ENCODE data around the gene TIAM2.

Gene TIAM2

DNA sequence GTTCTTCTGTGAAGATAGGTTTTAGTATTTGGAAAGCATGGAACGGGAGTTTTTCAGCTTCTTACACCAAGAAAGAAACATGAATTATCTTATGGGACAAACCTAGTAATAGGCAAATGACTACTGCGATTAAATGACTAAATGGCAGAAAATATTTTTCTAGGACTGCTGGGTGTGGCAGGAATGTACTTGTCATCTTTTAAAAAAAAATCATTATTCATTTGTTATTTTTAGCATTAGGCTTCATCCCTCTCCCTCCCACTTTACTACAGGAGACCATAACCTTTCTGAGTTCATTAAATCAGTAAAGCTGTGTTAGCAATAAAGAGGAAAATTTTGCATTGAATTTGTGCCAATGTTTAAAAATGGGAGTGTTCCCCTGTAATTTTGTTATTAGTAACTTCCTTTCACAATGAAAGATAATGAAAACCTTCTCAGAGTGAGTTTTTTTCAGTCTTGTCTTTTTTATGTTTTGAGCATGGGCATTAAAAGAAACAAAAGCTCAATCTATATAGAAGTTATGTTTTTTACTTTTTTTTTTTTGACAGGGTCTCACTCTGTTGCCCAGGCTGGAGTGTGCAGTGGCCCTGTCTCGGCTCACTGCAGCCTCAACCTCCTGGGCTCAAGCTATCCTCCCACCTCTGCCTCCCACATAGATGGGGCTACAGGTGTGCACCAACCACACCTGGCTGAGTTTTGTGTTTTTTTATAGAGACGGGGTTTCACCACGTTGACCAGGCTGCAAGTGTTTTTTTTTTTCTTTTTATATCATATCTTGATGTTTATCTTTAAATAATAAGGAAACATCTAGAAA is 163.1 kb downstream of the TIAM2 start:
- DNase-seq (ENCODE audit: low spot score): no peak
- peaks cover 23% of the 10 kb centered on the region for H3K36me3 Mint-ChIP-seq (ENCODE audit: low read depth)
- peak overlapping the region; percentile 18 for H3K4me3 Mint-ChIP-seq
- H3K4me1 Mint-ChIP-seq (ENCODE audit: low read depth): peaks cover 70% of the 10 kb centered on the region
- H3K9me3 Mint-ChIP-seq: peaks cover 19% of the 10 kb centered on the region
- H3K27ac Mint-ChIP-seq: peak overlapping the region; percentile 39
- H3K27me3 Mint-ChIP-seq (ENCODE audit: low read depth): no peaks in the 10 kb centered on the region

DNA sequence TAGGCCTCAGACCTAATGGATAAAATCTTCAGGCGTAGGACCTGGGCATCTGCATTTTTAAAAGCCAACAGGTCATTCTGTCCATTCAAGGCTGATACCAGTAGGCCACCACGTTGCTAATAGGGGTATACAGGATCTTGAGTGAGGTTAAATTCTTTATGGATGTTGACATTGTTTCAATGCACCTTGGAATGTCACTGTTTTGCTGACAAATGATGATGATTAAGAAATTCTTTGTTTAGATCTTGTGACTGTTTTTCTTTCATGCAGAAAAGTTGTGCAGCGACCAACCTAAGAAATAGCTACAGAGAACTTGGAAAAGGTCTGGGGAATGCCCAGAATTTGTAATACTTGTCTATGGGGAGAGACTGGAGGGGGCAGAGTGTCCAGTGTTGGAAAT is 167.6 kb downstream of the TIAM2 start:
- Mint-ChIP-seq H3K27ac (peak overlapping the region; percentile 50), H3K27me3 (ENCODE audit: low read depth) (no peaks in the 10 kb centered on the region), H3K9me3 (peaks cover 19% of the 10 kb centered on the region), H3K4me1 (ENCODE audit: low read depth) (peaks cover 58% of the 10 kb centered on the region), H3K4me3 (no peak overlapping the region), H3K36me3 (ENCODE audit: low read depth) (peaks cover 26% of the 10 kb centered on the region)
- DNase-seq (ENCODE audit: low spot score): no peak

GRCh38 chr6:155163601-155164000 is 168.5 kb downstream of the TIAM2 start:
- Mint-ChIP-seq H3K27me3 (ENCODE audit: low read depth) (no peaks in the 10 kb centered on the region), H3K4me3 (no peak overlapping the region), H3K36me3 (ENCODE audit: low read depth) (peaks cover 26% of the 10 kb centered on the region), H3K4me1 (ENCODE audit: low read depth) (peaks cover 49% of the 10 kb centered on the region), H3K27ac (no peak overlapping the region), H3K9me3 (peaks cover 19% of the 10 kb centered on the region)
- no peak for DNase-seq (ENCODE audit: low spot score)

DNA sequence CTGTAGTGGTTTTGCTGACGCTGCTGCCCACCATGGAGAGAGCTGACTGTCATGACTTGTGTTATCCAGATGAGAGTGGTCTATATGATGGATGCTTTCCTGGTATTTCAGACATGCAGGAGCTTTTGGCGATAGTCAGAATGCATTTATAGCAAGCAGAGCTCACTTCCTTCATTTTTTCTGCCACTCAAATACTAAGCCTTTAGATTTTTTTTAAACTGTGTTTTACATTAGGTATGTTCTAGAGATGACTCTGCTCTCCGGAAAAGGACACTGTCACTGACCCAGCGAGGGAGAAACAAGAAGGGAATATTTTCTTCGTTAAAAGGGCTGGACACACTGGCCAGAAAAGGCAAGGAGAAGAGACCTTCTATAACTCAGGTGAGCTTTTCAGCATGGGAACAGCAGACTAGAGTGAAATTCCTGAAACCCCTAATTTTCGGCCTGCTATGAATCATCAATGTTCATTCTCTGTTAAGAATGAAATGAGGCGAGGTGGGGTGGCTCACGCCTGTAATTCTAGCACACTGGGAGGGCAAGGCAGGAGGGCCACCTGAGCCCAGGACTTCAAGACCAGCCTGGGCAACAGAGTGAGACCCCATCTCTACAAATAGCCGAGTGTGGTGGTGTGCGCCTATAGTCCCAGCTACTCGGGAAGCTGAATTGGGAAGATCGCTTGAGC is 170.1 kb downstream of the TIAM2 start:
- Mint-ChIP-seq H3K36me3 (ENCODE audit: low read depth) (peaks cover 28% of the 10 kb centered on the region), H3K27me3 (ENCODE audit: low read depth) (no peaks in the 10 kb centered on the region), H3K9me3 (peaks cover 12% of the 10 kb centered on the region), H3K4me3 (no peak overlapping the region), H3K4me1 (ENCODE audit: low read depth) (peaks cover 36% of the 10 kb centered on the region), H3K27ac (no peak overlapping the region)
- DNase-seq (ENCODE audit: low spot score): no peak

GRCh38 chr6:155170519-155170918 is 175.4 kb downstream of the TIAM2 start:
- Mint-ChIP-seq H3K27me3 (ENCODE audit: low read depth) (no peaks in the 10 kb centered on the region), H3K4me3 (peak overlapping the region; percentile 59), H3K9me3 (no peaks in the 10 kb centered on the region), H3K36me3 (ENCODE audit: low read depth) (peaks cover 15% of the 10 kb centered on the region), H3K27ac (peak overlapping the region; percentile 96), H3K4me1 (ENCODE audit: low read depth) (peaks cover 36% of the 10 kb centered on the region)
- no peak for DNase-seq (ENCODE audit: low spot score)

GRCh38 chr6:155171109-155171746 is 176.1 kb downstream of the TIAM2 start:
- Mint-ChIP-seq H3K9me3 (no peaks in the 10 kb centered on the region), H3K4me3 (peak overlapping the region; percentile 59), H3K36me3 (ENCODE audit: low read depth) (peaks cover 15% of the 10 kb centered on the region), H3K27me3 (ENCODE audit: low read depth) (no peaks in the 10 kb centered on the region), H3K27ac (peak overlapping the region; percentile 96), H3K4me1 (ENCODE audit: low read depth) (peaks cover 36% of the 10 kb centered on the region)
- peak; percentile 92 for DNase-seq (ENCODE audit: low spot score)

DNA sequence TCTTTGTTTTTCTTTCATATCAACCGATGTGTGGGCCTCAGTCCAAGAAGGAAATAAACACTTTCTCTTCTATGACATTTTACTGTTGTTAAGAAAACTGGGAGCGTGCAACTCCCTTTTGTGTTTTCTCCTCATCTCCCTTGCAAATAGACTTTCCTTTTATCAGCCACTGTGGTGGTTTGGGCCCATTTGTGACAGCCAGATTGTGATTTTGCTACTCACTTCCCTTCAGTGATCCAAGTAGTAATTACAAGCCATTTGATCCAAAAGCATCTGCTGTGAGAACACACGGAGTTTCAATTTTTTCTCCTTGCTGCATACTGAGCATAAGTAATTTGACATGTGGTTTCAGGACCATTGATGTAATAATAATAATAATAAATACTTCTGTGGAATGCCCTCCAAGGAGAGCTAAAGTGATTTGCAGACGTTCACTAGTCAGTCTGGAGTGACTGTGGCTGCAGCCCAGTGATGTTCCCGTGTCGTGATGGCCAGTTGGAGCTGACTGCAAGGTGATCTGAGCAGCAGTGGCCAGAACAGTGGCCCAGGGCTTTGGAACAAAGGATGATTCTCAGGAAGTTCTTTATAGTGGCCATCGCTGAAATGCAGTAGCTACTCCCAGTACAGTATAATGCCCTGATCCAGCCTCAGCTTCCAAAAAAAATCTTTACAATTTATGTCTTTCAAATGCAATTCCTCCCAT is 176.8 kb downstream of the TIAM2 start:
- Mint-ChIP-seq H3K9me3 (no peaks in the 10 kb centered on the region), H3K27ac (peak overlapping the region; percentile 96), H3K27me3 (ENCODE audit: low read depth) (no peaks in the 10 kb centered on the region), H3K4me3 (peak overlapping the region; percentile 59), H3K36me3 (ENCODE audit: low read depth) (peaks cover 10% of the 10 kb centered on the region), H3K4me1 (ENCODE audit: low read depth) (peaks cover 33% of the 10 kb centered on the region)
- no peak for DNase-seq (ENCODE audit: low spot score)

GRCh38 chr6:155173488-155173887 is 178.4 kb downstream of the TIAM2 start:
- H3K27ac Mint-ChIP-seq: peak overlapping the region; percentile 35

GRCh38 chr6:155174576-155175211 is 179.6 kb downstream of the TIAM2 start:
- Mint-ChIP-seq H3K36me3 (ENCODE audit: low read depth) (peaks cover 3% of the 10 kb centered on the region), H3K27me3 (ENCODE audit: low read depth) (no peaks in the 10 kb centered on the region), H3K9me3 (no peaks in the 10 kb centered on the region), H3K4me3 (no peak overlapping the region), H3K4me1 (ENCODE audit: low read depth) (peaks cover 33% of the 10 kb centered on the region), H3K27ac (peak overlapping the region; percentile 64)
- DNase-seq (ENCODE audit: low spot score): peak; percentile 63

More at GRCh38 chr6:155173488-155173887, 178.4 kb downstream of the TIAM2 start:
- H3K9me3 Mint-ChIP-seq: no peaks in the 10 kb centered on the region
- DNase-seq (ENCODE audit: low spot score): no peak
- H3K4me3 Mint-ChIP-seq: no peak overlapping the region
- peaks cover 33% of the 10 kb centered on the region for H3K4me1 Mint-ChIP-seq (ENCODE audit: low read depth)
- H3K27me3 Mint-ChIP-seq (ENCODE audit: low read depth): no peaks in the 10 kb centered on the region
- peaks cover 10% of the 10 kb centered on the region for H3K36me3 Mint-ChIP-seq (ENCODE audit: low read depth)

DNA sequence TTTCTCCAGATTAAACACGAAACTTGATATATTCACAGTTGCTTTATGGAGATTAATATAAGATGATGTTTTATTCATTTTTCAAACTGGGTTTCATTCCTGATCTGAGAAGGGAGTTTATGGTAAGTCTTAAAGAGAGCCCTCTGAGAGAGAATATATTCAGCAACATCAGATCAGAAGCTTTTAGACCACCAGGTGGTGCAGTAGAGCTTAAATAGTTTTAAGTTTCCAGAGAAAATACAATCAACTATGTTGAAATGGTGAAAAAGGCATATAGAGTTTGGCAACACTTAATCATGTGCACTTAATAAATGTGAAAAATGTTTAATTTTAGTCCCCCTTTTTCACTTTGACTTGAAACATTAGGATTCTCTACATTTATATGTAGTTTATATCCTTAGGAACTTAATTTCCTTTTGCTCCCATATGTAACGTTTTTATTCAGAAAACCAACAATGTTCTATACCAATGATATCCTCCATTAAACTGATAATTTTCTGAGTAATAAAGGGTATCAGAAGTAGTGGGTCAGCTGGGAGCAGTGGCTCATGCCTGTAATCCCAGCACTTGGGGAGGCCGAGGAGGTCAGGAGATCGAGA is 182.3 kb downstream of the TIAM2 start:
- Mint-ChIP-seq H3K4me3 (no peak overlapping the region), H3K4me1 (ENCODE audit: low read depth) (peaks cover 20% of the 10 kb centered on the region), H3K27ac (no peak overlapping the region), H3K27me3 (ENCODE audit: low read depth) (no peaks in the 10 kb centered on the region), H3K9me3 (no peaks in the 10 kb centered on the region), H3K36me3 (ENCODE audit: low read depth) (peaks cover 4% of the 10 kb centered on the region)
- DNase-seq (ENCODE audit: low spot score): no peak

DNA sequence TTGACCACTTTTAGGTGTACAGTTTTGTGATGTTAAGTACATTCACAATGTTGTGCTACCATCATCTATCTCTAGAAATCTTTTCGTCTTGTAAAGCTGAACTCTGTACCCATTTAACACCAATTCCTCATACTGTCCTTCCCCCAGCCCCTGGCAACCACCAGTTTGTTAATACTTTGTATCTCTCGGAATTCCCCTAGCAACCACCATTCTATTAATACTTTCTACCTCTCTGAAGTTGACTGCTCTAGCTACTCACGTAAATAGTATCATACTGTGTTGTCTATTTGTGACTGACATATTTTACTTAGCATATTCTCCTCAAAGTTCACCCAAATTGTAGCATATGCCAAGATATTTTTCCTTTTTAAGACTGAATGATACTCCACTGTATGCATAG is 186.4 kb downstream of the TIAM2 start:
- H3K4me3 Mint-ChIP-seq: no peak overlapping the region
- H3K27me3 Mint-ChIP-seq (ENCODE audit: low read depth): no peaks in the 10 kb centered on the region
- DNase-seq (ENCODE audit: low spot score): no peak
- H3K27ac Mint-ChIP-seq: no peak overlapping the region
- peaks cover 3% of the 10 kb centered on the region for H3K36me3 Mint-ChIP-seq (ENCODE audit: low read depth)
- H3K4me1 Mint-ChIP-seq (ENCODE audit: low read depth): peaks cover 15% of the 10 kb centered on the region
- no peaks in the 10 kb centered on the region for H3K9me3 Mint-ChIP-seq

DNA sequence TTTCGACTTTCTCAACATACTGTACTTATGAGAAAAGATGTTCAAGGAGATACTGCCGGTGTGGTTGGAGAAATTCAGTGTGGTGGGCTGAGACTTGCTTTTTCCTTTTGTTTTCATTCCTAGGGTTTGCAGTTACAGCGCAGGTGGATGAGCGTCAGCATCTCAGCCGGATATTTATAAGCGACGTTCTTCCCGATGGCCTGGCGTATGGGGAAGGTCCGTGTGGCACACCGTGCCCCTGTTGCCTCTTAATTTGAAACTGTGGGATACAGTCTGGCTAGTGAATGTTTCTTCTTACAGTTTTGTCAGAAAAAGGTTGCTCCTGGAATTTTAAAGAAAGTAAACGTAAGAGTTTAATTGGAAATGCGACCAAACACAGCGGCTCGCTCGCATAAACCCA is 187.0 kb downstream of the TIAM2 start:
- H3K36me3 Mint-ChIP-seq (ENCODE audit: low read depth): peaks cover 3% of the 10 kb centered on the region
- no peak overlapping the region for H3K27ac Mint-ChIP-seq
- H3K4me1 Mint-ChIP-seq (ENCODE audit: low read depth): peaks cover 16% of the 10 kb centered on the region
- H3K4me3 Mint-ChIP-seq: no peak overlapping the region
- DNase-seq (ENCODE audit: low spot score): no peak
- H3K27me3 Mint-ChIP-seq (ENCODE audit: low read depth): no peaks in the 10 kb centered on the region
- no peaks in the 10 kb centered on the region for H3K9me3 Mint-ChIP-seq

DNA sequence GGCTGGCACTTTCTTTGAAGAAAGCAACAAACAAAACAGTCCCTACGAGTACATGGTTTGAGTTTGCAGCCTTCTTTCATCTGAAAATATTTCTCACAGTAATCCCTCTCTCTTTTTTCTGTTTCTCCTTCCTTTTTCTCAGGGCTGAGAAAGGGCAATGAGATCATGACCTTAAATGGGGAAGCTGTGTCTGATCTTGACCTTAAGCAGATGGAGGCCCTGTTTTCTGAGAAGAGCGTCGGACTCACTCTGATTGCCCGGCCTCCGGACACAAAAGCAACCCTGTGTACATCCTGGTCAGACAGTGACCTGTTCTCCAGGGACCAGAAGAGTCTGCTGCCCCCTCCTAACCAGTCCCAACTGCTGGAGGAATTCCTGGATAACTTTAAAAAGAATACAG is 188.0 kb downstream of the TIAM2 start:
- no peak overlapping the region for H3K27ac Mint-ChIP-seq
- no peak for DNase-seq (ENCODE audit: low spot score)
- no peak overlapping the region for H3K4me3 Mint-ChIP-seq
- no peaks in the 10 kb centered on the region for H3K27me3 Mint-ChIP-seq (ENCODE audit: low read depth)
- no peaks in the 10 kb centered on the region for H3K9me3 Mint-ChIP-seq
- H3K36me3 Mint-ChIP-seq (ENCODE audit: low read depth): peaks cover 3% of the 10 kb centered on the region
- H3K4me1 Mint-ChIP-seq (ENCODE audit: low read depth): peaks cover 23% of the 10 kb centered on the region
